ENCODE data around the gene ARFGEF3. TPM values are rescaled to one million over a fixed set of nuclear protein-coding genes. Genes with fewer than 3 reads are reported as not detected.

The ARFGEF3 gene
- total and polyA plus RNA-seq, 4 donors = 0.06 to 0.33 (median 0.16) TPM

DNA sequence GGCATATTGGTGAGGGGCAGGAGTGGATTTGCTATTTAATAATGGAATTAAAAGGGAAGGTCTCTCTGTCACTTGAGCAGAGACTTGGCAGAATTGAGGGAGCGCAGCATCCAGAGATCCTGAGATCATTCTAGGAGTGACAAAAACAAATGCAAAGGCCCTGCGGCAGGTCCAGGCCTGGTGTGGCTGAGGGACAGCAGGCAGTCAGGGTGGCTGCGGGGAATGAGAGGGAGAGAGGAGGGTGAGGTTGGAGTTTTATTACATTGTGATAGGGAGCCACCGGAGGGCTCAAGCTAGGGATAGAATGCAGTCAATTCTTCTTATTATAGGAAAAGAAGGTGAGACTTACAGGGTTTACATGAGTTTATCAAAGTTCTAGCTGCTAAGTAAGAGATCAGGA lies 116.1 kb downstream of the ARFGEF3 start:
- Histone ChIP-seq H3K9me3 (ENCODE audit: control insufficient read depth in 4 of 4, low read length in 3 of 4) (no peaks in the 10 kb centered on the region), H3K27me3 (ENCODE audit: control insufficient read depth in 4 of 4, insufficient read depth in 4 of 4, low read length in 3 of 4) (no peaks in the 10 kb centered on the region), H3K36me3 (ENCODE audit: control insufficient read depth in 4 of 4, insufficient read depth in 3 of 4, low read depth in 1 of 4, low read length in 3 of 4) (no peaks in the 10 kb centered on the region), H3K4me3 (ENCODE audit: low read depth in 1 of 3, low read length in 3 of 3) (no peak overlapping the region), H3K9ac (ENCODE audit: low read depth in 1 of 2, low read length in 2 of 2) (no peak overlapping the region), H3K4me1 (ENCODE audit: control insufficient read depth in 4 of 4, insufficient read depth in 4 of 4, low read length in 3 of 4) (no peaks in the 10 kb centered on the region), H3K27ac (ENCODE audit: low read depth in 1 of 2, low read length in 2 of 2) (no peak overlapping the region)
- 97% methylated on average over 4 of the region's 4 CpGs for WGBS
- DNase-seq (ENCODE audit: low spot score) = no peak
- TF ChIP-seq FOXA1 (IDR thresholded peaks at IDR 0.05) (no peak), RXRA (IDR thresholded peaks at IDR 0.05) (no peak), GABPA (IDR thresholded peaks at IDR 0.05 in 1 of 2, conservative IDR thresholded peaks at IDR 0.05 in 1 of 2) (no peak), JUND (IDR thresholded peaks at IDR 0.05) (no peak), NR2F2 (IDR thresholded peaks at IDR 0.05) (no peak), HNF4G (IDR thresholded peaks at IDR 0.05) (no peak), EGR1 (IDR thresholded peaks at IDR 0.05; ENCODE audit: low read depth in 2 of 2) (no peak), HNF4A (conservative IDR thresholded peaks at IDR 0.05) (no peak), TAF1 (conservative IDR thresholded peaks at IDR 0.05) (no peak), YY1 (IDR thresholded peaks at IDR 0.05) (no peak), RAD21 (IDR thresholded peaks at IDR 0.05) (no peak), CTCF (IDR thresholded peaks at IDR 0.05; ENCODE audit: low read depth, low read length, missing input control) (no peak)
- TF ChIP-seq, protein P1, sequence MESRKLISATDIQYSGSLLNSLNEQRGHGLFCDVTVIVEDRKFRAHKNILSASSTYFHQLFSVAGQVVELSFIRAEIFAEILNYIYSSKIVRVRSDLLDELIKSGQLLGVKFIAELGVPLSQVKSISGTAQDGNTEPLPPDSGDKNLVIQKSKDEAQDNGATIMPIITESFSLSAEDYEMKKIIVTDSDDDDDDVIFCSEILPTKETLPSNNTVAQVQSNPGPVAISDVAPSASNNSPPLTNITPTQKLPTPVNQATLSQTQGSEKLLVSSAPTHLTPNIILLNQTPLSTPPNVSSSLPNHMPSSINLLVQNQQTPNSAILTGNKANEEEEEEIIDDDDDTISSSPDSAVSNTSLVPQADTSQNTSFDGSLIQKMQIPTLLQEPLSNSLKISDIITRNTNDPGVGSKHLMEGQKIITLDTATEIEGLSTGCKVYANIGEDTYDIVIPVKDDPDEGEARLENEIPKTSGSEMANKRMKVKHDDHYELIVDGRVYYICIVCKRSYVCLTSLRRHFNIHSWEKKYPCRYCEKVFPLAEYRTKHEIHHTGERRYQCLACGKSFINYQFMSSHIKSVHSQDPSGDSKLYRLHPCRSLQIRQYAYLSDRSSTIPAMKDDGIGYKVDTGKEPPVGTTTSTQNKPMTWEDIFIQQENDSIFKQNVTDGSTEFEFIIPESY (IDR thresholded peaks at IDR 0.05) = no peak
- TF ChIP-seq, protein P2, sequence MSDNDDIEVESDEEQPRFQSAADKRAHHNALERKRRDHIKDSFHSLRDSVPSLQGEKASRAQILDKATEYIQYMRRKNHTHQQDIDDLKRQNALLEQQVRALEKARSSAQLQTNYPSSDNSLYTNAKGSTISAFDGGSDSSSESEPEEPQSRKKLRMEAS (IDR thresholded peaks at IDR 0.05) = no peak
- TF ChIP-seq, protein P3, sequence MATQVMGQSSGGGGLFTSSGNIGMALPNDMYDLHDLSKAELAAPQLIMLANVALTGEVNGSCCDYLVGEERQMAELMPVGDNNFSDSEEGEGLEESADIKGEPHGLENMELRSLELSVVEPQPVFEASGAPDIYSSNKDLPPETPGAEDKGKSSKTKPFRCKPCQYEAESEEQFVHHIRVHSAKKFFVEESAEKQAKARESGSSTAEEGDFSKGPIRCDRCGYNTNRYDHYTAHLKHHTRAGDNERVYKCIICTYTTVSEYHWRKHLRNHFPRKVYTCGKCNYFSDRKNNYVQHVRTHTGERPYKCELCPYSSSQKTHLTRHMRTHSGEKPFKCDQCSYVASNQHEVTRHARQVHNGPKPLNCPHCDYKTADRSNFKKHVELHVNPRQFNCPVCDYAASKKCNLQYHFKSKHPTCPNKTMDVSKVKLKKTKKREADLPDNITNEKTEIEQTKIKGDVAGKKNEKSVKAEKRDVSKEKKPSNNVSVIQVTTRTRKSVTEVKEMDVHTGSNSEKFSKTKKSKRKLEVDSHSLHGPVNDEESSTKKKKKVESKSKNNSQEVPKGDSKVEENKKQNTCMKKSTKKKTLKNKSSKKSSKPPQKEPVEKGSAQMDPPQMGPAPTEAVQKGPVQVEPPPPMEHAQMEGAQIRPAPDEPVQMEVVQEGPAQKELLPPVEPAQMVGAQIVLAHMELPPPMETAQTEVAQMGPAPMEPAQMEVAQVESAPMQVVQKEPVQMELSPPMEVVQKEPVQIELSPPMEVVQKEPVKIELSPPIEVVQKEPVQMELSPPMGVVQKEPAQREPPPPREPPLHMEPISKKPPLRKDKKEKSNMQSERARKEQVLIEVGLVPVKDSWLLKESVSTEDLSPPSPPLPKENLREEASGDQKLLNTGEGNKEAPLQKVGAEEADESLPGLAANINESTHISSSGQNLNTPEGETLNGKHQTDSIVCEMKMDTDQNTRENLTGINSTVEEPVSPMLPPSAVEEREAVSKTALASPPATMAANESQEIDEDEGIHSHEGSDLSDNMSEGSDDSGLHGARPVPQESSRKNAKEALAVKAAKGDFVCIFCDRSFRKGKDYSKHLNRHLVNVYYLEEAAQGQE (IDR thresholded peaks at IDR 0.05) = no peak
- TF ChIP-seq, protein P4, sequence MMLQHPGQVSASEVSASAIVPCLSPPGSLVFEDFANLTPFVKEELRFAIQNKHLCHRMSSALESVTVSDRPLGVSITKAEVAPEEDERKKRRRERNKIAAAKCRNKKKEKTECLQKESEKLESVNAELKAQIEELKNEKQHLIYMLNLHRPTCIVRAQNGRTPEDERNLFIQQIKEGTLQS (IDR thresholded peaks at IDR 0.05) = no peak

DNA sequence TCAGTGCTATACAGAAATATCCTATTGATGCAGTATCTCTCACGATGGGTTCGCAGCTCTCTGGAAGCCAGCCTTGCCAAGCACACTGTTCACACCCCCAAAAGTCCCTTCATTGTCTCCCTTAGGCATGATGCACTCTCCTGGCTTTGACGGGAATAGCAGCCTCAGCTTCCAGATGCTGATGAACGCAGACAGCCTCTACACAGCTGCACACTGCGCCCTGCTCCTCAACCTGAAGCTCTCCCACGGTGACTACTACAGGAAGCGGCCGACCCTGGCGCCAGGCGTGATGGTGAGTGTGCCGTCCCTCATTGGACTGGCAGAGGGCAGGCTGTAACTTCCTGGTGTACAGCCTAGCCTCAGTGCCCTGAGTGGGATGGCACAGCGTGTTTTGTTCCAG lies 116.6 kb downstream of the ARFGEF3 start:
- WGBS = 57% methylated on average over 12 of the region's 12 CpGs
- no peaks in the 10 kb centered on the region for H3K9me3 ChIP-seq (ENCODE audit: control insufficient read depth in 4 of 4, low read length in 3 of 4)
- DNase-seq (ENCODE audit: low spot score) = no peak

More for the DNA sequence above, 116.6 kb downstream of the ARFGEF3 start:
- Histone ChIP-seq H3K36me3 (ENCODE audit: control insufficient read depth in 4 of 4, insufficient read depth in 3 of 4, low read depth in 1 of 4, low read length in 3 of 4) (no peaks in the 10 kb centered on the region), H3K27me3 (ENCODE audit: control insufficient read depth in 4 of 4, insufficient read depth in 4 of 4, low read length in 3 of 4) (no peaks in the 10 kb centered on the region), H3K4me3 (ENCODE audit: low read depth in 1 of 3, low read length in 3 of 3) (no peak overlapping the region), H3K27ac (ENCODE audit: low read depth in 1 of 2, low read length in 2 of 2) (no peak overlapping the region), H3K4me1 (ENCODE audit: control insufficient read depth in 4 of 4, insufficient read depth in 4 of 4, low read length in 3 of 4) (no peaks in the 10 kb centered on the region), H3K9ac (ENCODE audit: low read depth in 1 of 2, low read length in 2 of 2) (no peak overlapping the region)
- TF ChIP-seq, protein P1 (IDR thresholded peaks at IDR 0.05) = no peak
- peak; percentile 71 to 87 for TF ChIP-seq RAD21 (IDR thresholded peaks at IDR 0.05)
- TF ChIP-seq CTCF (IDR thresholded peaks at IDR 0.05; ENCODE audit: low read depth, low read length, missing input control) = peak; percentile 56
- no peak for TF ChIP-seq GABPA (IDR thresholded peaks at IDR 0.05 in 1 of 2, conservative IDR thresholded peaks at IDR 0.05 in 1 of 2)
